Measurements from ENCODE around the gene TRMT61A.

TRMT61A gene

GRCh38 chr14:103569408-103569807, 40.4 kb downstream of the TRMT61A start:
- no peak for DNase-seq

- no peak for DNase-seq
Observed at GRCh38 chr14:103574104-103574503, 45.1 kb downstream of the TRMT61A start.

DNA sequence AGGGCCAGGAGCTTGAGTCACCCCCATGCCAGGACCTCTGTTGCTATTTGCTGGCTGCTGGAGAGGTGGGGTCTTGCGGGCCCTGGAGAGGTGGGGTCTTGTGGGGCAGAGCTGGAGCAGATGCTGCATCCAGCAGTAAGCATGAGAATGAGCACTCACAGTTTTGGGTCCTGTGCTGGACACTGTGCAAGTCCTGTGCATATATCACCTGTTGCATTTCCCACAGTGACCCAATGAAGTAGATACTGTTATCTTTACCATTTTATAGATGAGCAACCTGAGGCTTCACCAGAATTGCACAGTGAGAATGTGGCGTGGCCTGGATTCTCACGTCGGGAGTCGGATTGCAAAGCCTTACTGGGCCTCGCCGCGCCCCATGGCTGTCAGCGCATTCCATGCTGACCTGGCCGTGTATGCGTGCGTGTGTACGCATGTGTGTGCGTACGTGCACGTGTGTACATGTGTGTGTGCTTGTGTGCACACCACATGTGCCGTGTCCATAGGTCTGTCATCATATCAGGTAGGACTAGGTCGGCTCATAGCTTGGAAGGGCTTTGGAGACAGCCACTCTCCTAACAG, 45.8 kb downstream of the TRMT61A start:
- DNase-seq, result no peak

GRCh38 chr14:103576371-103577024, 47.5 kb downstream of the TRMT61A start:
- no peak for DNase-seq

- DNase-seq, result no peak
Observed at GRCh38 chr14:103578401-103579075, 49.5 kb downstream of the TRMT61A start.

DNA sequence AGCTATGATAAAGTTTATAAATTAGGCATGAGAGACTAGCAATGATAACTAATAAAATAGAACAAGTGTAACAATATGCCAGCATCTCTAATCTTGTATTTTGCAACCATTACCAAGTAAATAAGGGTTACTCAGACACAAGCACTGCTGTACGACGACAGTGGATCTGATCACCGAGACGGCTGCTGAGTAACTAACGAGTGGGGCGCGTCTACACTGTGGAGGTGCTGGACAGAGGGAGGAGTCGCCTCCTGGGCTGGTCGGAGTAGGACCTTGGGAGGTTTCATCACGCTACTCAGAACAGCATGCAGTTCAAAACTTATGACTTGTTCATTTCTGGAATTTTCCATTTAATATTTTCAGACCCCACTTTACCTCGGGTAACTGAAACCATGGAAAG, 52.2 kb downstream of the TRMT61A start:
- DNase-seq, result no peak

GRCh38 chr14:103581954-103582703, 53.1 kb downstream of the TRMT61A start:
- no peak for DNase-seq

DNA sequence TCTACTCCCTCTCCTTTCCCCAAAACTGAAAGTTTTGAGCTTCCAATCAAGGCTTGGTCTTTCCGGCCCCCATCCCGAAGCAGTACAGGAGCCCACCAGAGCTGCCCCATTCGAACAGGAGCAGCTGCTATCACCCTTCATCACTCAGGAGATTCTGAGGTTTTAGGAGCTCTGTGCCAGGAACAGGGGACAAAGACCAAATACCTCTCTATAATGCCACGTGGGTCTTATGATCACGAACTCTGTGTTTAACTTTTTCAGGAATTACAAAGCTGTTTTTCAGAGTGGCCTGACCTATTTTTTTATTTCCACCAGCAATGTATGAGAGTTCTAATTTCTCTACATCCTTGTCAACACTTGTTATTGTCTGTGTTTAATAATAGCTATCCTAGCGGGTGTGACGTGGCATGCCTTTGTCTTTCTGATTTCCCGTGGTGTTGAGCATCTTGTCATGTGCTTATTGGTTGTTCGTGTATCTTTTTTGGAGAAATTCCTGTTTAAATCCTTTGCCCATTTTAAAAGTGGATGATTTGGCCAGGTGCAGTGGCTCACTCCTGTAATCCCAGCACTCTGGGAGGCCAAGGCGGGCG, 55.4 kb downstream of the TRMT61A start:
- DNase-seq, result no peak

All from suppressor macrophage (primary cell).